CD4-positive, alpha-beta memory T cell (primary cell): ENCODE results near the gene TF. TPM values are rescaled to one million over a fixed set of nuclear protein-coding genes. Genes with fewer than 3 reads are reported as not detected.

Experiments
- CTCF ChIA-PET: fragments of 350-600 bp; sonication (Branson Sonifier 250); formaldehyde crosslinking; loops from one replicate; lab custom pipeline; 2021; ENCODE audit warnings: inconsistent platforms; ENCODE audit not compliant: partially characterized antibody; lab: Charles Lee
- POLR2A ChIA-PET: fragments of 350-600 bp; sonication (Branson Sonifier 250); formaldehyde crosslinking; loops from one replicate; lab custom pipeline; 2021; ENCODE audit not compliant: partially characterized antibody; lab: Charles Lee
- DNase-seq, 5 donors: peaks; one replicate each; pipeline versions ENCODE4 v3.0.0 to v3.0.0-alpha.2; 2020 to 2022; ENCODE audit warnings: mixed read lengths in 1 of 5
- H3K27ac ChIP-seq: one replicate; pipeline ENCODE4 v1.7.0; 2013; ENCODE audit warnings: low read depth, low read length
- H3K27me3 ChIP-seq: 2 replicates; pipeline ENCODE4 v1.7.0; 2013; ENCODE audit warnings: mild to moderate bottlenecking, low read length, moderate library complexity; ENCODE audit not compliant: insufficient read depth
- H3K36me3 ChIP-seq: 2 replicates; pipeline ENCODE4 v1.7.0; 2013; ENCODE audit warnings: mild to moderate bottlenecking, low read length, moderate library complexity; ENCODE audit not compliant: insufficient read depth
- H3K4me1 ChIP-seq: 2 replicates; pipeline ENCODE4 v1.7.0; 2013; ENCODE audit warnings: mild to moderate bottlenecking, low read length, moderate library complexity; ENCODE audit not compliant: insufficient read depth
- H3K4me3 ChIP-seq, 2 donors: one replicate each; pipeline ENCODE4 v1.7.0; 2013; ENCODE audit warnings: low read length in 2 of 2, mild to moderate bottlenecking in 1 of 2
- H3K9me3 ChIP-seq, 2 donors: one replicate each; pipeline ENCODE4 v1.7.0; 2013; ENCODE audit warnings: low read length in 2 of 2, control low read depth in 1 of 2; ENCODE audit not compliant: control insufficient read depth in 1 of 2
- H3K27ac Mint-ChIP-seq, 7 donors: one replicate each; pipeline ENCODE4 v1.8.0; 2020 to 2021; ENCODE audit warnings: mixed read lengths in 7 of 7, mild to moderate bottlenecking in 6 of 7, inconsistent platforms in 3 of 7, moderate library complexity in 3 of 7
- H3K27me3 Mint-ChIP-seq, 2 donors: one replicate each; pipeline ENCODE4 v1.8.0; 2020 to 2021; ENCODE audit warnings: mixed read lengths in 2 of 2
- H3K36me3 Mint-ChIP-seq, 2 donors: one replicate each; pipeline ENCODE4 v1.8.0; 2020 to 2021; ENCODE audit warnings: mixed read lengths in 2 of 2, inconsistent platforms in 1 of 2, mild to moderate bottlenecking in 1 of 2
- H3K4me1 Mint-ChIP-seq, 4 donors: one replicate each; pipeline ENCODE4 v1.8.0; 2020 to 2021; ENCODE audit warnings: mixed read lengths in 4 of 4, mild to moderate bottlenecking in 1 of 4
- H3K4me3 Mint-ChIP-seq, 8 donors: one replicate each; pipeline ENCODE4 v1.8.0; 2020 to 2021; ENCODE audit warnings: mixed read lengths in 8 of 8, mild to moderate bottlenecking in 7 of 8, moderate library complexity in 6 of 8, inconsistent platforms in 3 of 8
- H3K9me3 Mint-ChIP-seq, 8 donors: one replicate each; pipeline ENCODE4 v1.8.0; 2020 to 2021; ENCODE audit warnings: mixed read lengths in 8 of 8, mild to moderate bottlenecking in 5 of 8, inconsistent platforms in 3 of 8, moderate library complexity in 1 of 8
- intact Hi-C: fragments of 100-400 bp; cut with micrococcal nuclease; formaldehyde crosslinking; loops from one replicate; pipeline ENCODE4 v1.15.1; 2023
- polyA plus RNA-seq, 2 donors: library from polyadenylated mRNA; unstranded; fragments of 300-500 nt; fragmentation: Illumina TruSeq; gene quantifications; one replicate each; pipeline ENCODE4 v1.2.3, GENCODE V29; 2021
- total RNA-seq, 2 experiments: library from RNA; stranded (reverse); gene quantifications; one replicate each; pipeline ENCODE4 v1.2.3, GENCODE V29; 2021

Gene TF
- total and polyA plus RNA-seq, 4 experiments from 2014 or later, result 0.25 to 0.38 TPM; not detected in 2

GRCh38 chr3:133754455-133754854 is 8.3 kb downstream of the TF start:
- no peaks in the 10 kb centered on the region for H3K9me3 Mint-ChIP-seq

GRCh38 chr3:133754973-133755828 is 9.0 kb downstream of the TF start:
- peaks cover 2% of the 10 kb centered on the region in 2 donors for H3K27me3 Mint-ChIP-seq
- Histone ChIP-seq H3K27ac (no peak overlapping the region), H3K27me3 (no peaks in the 10 kb centered on the region), H3K4me3 (no peak overlapping the region), H3K9me3 (no peaks in the 10 kb centered on the region), H3K36me3 (no peaks in the 10 kb centered on the region), H3K4me1 (no peaks in the 10 kb centered on the region)
- intact Hi-C loops, result no loop called here
- POLR2A ChIA-PET, result no interaction called here
- H3K4me1 Mint-ChIP-seq, result no peaks in the 10 kb centered on the region
- H3K36me3 Mint-ChIP-seq, result no peaks in the 10 kb centered on the region
- H3K27ac Mint-ChIP-seq, result no peak overlapping the region
- H3K4me3 Mint-ChIP-seq, result no peak overlapping the region
- H3K9me3 Mint-ChIP-seq, result no peaks in the 10 kb centered on the region
- no peak for DNase-seq
- CTCF ChIA-PET, result no interaction called here

More at GRCh38 chr3:133754455-133754854, 8.3 kb downstream of the TF start:
- H3K4me1 Mint-ChIP-seq, result no peaks in the 10 kb centered on the region
- Histone ChIP-seq H3K27me3 (no peaks in the 10 kb centered on the region), H3K4me3 (no peak overlapping the region), H3K36me3 (no peaks in the 10 kb centered on the region), H3K9me3 (no peaks in the 10 kb centered on the region), H3K27ac (no peak overlapping the region), H3K4me1 (no peaks in the 10 kb centered on the region)
- no peaks in the 10 kb centered on the region for H3K36me3 Mint-ChIP-seq
- no peak for DNase-seq
- H3K27ac Mint-ChIP-seq, result no peak overlapping the region
- intact Hi-C loops, result no loop called here
- CTCF ChIA-PET, result no interaction called here
- POLR2A ChIA-PET, result no interaction called here
- H3K27me3 Mint-ChIP-seq, result peaks cover 2 to 7% of the 10 kb centered on the region in 2 donors
- no peak overlapping the region for H3K4me3 Mint-ChIP-seq

- H3K4me1 ChIP-seq, result no peaks in the 10 kb centered on the region
- intact Hi-C loops, result no loop called here
- Mint-ChIP-seq H3K4me3 (no peak overlapping the region), H3K36me3 (no peaks in the 10 kb centered on the region), H3K27ac (no peak overlapping the region), H3K9me3 (no peaks in the 10 kb centered on the region), H3K27me3 (peaks cover 2% of the 10 kb centered on the region in 2 donors), H3K4me1 (no peaks in the 10 kb centered on the region)
- no peak overlapping the region for H3K27ac ChIP-seq
- H3K9me3 ChIP-seq, result no peaks in the 10 kb centered on the region
- DNase-seq, result no peak
- POLR2A ChIA-PET, result no interaction called here
- H3K27me3 ChIP-seq, result no peaks in the 10 kb centered on the region
- H3K36me3 ChIP-seq, result no peaks in the 10 kb centered on the region
- H3K4me3 ChIP-seq, result no peak overlapping the region
- CTCF ChIA-PET, result no interaction called here
Observed at GRCh38 chr3:133756716-133757694, 10.8 kb downstream of the TF start.

- intact Hi-C loops, result no loop called here
- no peak overlapping the region for H3K4me3 ChIP-seq
Observed at GRCh38 chr3:133757701-133758567, 11.7 kb downstream of the TF start.

GRCh38 chr3:133758568-133758928 is 12.4 kb downstream of the TF start:
- Histone ChIP-seq H3K27me3 (no peaks in the 10 kb centered on the region), H3K27ac (no peak overlapping the region), H3K36me3 (no peaks in the 10 kb centered on the region), H3K4me1 (no peaks in the 10 kb centered on the region), H3K9me3 (no peaks in the 10 kb centered on the region), H3K4me3 (no peak overlapping the region)
- no peak for DNase-seq
- Mint-ChIP-seq H3K36me3 (no peaks in the 10 kb centered on the region), H3K27me3 (peaks cover 2% of the 10 kb centered on the region in 2 donors), H3K9me3 (no peaks in the 10 kb centered on the region), H3K27ac (no peak overlapping the region), H3K4me1 (no peaks in the 10 kb centered on the region), H3K4me3 (no peak overlapping the region)
- ChIA-PET POLR2A (no interaction called here), CTCF (interaction anchor here (1.1 kb wide), 1 partner anchor 9 kb away, joined by 3 read pairs; no protein-coding TSS in a partner anchor)
- intact Hi-C loops, result no loop called here

More at GRCh38 chr3:133757701-133758567, 11.7 kb downstream of the TF start:
- H3K27ac ChIP-seq, result no peak overlapping the region
- DNase-seq, result no peak
- H3K27me3 ChIP-seq, result no peaks in the 10 kb centered on the region
- ChIA-PET CTCF (no interaction called here), POLR2A (no interaction called here)
- Mint-ChIP-seq H3K4me1 (no peaks in the 10 kb centered on the region), H3K4me3 (no peak overlapping the region), H3K27ac (no peak overlapping the region), H3K27me3 (peaks cover 2% of the 10 kb centered on the region in 2 donors), H3K9me3 (no peaks in the 10 kb centered on the region), H3K36me3 (no peaks in the 10 kb centered on the region)
- H3K4me1 ChIP-seq, result no peaks in the 10 kb centered on the region
- H3K36me3 ChIP-seq, result no peaks in the 10 kb centered on the region
- no peaks in the 10 kb centered on the region for H3K9me3 ChIP-seq

GRCh38 chr3:133758964-133759739 is 13.0 kb downstream of the TF start:
- no peaks in the 10 kb centered on the region for H3K9me3 Mint-ChIP-seq
- Histone ChIP-seq H3K27ac (no peak overlapping the region), H3K4me1 (no peaks in the 10 kb centered on the region), H3K4me3 (no peak overlapping the region), H3K36me3 (no peaks in the 10 kb centered on the region), H3K27me3 (no peaks in the 10 kb centered on the region), H3K9me3 (no peaks in the 10 kb centered on the region)
- no peaks in the 10 kb centered on the region for H3K4me1 Mint-ChIP-seq
- no peaks in the 10 kb centered on the region for H3K36me3 Mint-ChIP-seq
- POLR2A ChIA-PET, result no interaction called here
- H3K27ac Mint-ChIP-seq, result no peak overlapping the region
- no peak for DNase-seq
- CTCF ChIA-PET, result interaction anchor here (1.1 kb wide), 1 partner anchor 9 kb away, joined by 3 read pairs; no protein-coding TSS in a partner anchor
- intact Hi-C loops, result no loop called here
- no peak overlapping the region for H3K4me3 Mint-ChIP-seq
- peaks cover 2% of the 10 kb centered on the region in 2 donors for H3K27me3 Mint-ChIP-seq
